ENCODE data around the gene PDCL2. TPM values are rescaled to one million over a fixed set of nuclear protein-coding genes. Genes with fewer than 3 reads are reported as not detected.

The PDCL2 gene
- total RNA-seq, 1 experiment from 2014 or later = not detected

GRCh38 chr4:55560096-55560495 is 31.9 kb downstream of the PDCL2 start:
- Histone ChIP-seq H4K91ac (ENCODE audit: insufficient read length, low read depth, low read length) (no peak overlapping the region), H2BK5ac (ENCODE audit: insufficient read length, low read length) (no peak overlapping the region), H3K27me3 (ENCODE audit: insufficient read depth, low read length) (no peaks in the 10 kb centered on the region), H4K5ac (ENCODE audit: insufficient read length, low read depth, low read length) (no peak overlapping the region), H3K79me1 (ENCODE audit: insufficient read depth, low read depth, low read length, poor library complexity, severe bottlenecking) (no peaks in the 10 kb centered on the region), H3K79me2 (ENCODE audit: insufficient read depth, low read length) (no peaks in the 10 kb centered on the region), H3T11ph (ENCODE audit: low read length) (no peak overlapping the region), H3K4ac (ENCODE audit: low read depth, low read length) (no peak overlapping the region), H4K20me1 (ENCODE audit: control insufficient read depth, insufficient read depth, insufficient read length) (no peaks in the 10 kb centered on the region), H3K14ac (ENCODE audit: insufficient read depth, low read length) (no peak overlapping the region), H3K4me2 (ENCODE audit: insufficient read depth, insufficient read length, low read length) (no peak overlapping the region), H2BK120ac (ENCODE audit: low read depth, low read length, poor library complexity, severe bottlenecking) (no peak overlapping the region), H2BK12ac (ENCODE audit: insufficient read length, low read depth, low read length) (no peak overlapping the region), H3K56ac (ENCODE audit: insufficient read length, low read depth, low read length) (no peak overlapping the region), H3K9me3 (ENCODE audit: control insufficient read depth, low read depth, low read length) (no peaks in the 10 kb centered on the region), H2AK5ac (ENCODE audit: insufficient read length, low read length) (no peak overlapping the region), H3K23me2 (ENCODE audit: insufficient read length, low read depth, low read length, poor library complexity, severe bottlenecking) (no peaks in the 10 kb centered on the region), H3K18ac (ENCODE audit: insufficient read length, low read depth, low read length) (no peak overlapping the region), H3K9ac (ENCODE audit: extremely low read depth, insufficient read length, low read length) (no peak overlapping the region), H2BK20ac (ENCODE audit: low read depth, low read length, poor library complexity, severe bottlenecking) (no peak overlapping the region), H3K27ac (ENCODE audit: insufficient read length, low read depth, low read length) (no peak overlapping the region), H2AFZ (ENCODE audit: low read length) (no peak overlapping the region), H3K23ac (ENCODE audit: insufficient read length, low read depth, low read length) (no peak overlapping the region), H3K4me1 (ENCODE audit: insufficient read depth, low read length) (no peaks in the 10 kb centered on the region), H2BK15ac (ENCODE audit: low read depth, low read length) (no peak overlapping the region), H4K8ac (replicated peaks; ENCODE audit: insufficient read length, low read depth, low read length) (no peak overlapping the region)
- no peak for TF ChIP-seq CTCF (conservative IDR thresholded peaks at IDR 0.05)
- peaks cover 20% of the 10 kb centered on the region in 2 experiments for H3K4me1 Mint-ChIP-seq
- peaks cover 0 to 4% (median 0%) of the 10 kb centered on the region in 3 experiments; a peak in 3 of 7 replicates for H3K36me3 Mint-ChIP-seq (ENCODE audit: insufficient read depth in 1 of 3, low read depth in 3 of 3)
- no CpG with 5 or more reads among the region's 3 CpGs for WGBS (ENCODE audit: extremely low coverage, insufficient read length, low lambda C conversion rate)
- peaks cover under 1% of the 10 kb centered on the region; the same call in 1 of the 2 replicates for H3K27me3 Mint-ChIP-seq (ENCODE audit: low read depth)
- no peak overlapping the region for H3K27ac Mint-ChIP-seq
- peaks cover 0 to 3% of the 10 kb centered on the region in 2 experiments; a peak in 1 of 5 replicates for H3K9me3 Mint-ChIP-seq
- H3K4me3 Mint-ChIP-seq = no peak overlapping the region
- no peak for DNase-seq
